ENCODE results near the gene CDKN1B. TPM values are rescaled to one million over a fixed set of nuclear protein-coding genes. Genes with fewer than 3 reads are reported as not detected.

CDKN1B gene
- total and polyA plus RNA-seq, 2 donors: 71.0 to 103 TPM

DNA sequence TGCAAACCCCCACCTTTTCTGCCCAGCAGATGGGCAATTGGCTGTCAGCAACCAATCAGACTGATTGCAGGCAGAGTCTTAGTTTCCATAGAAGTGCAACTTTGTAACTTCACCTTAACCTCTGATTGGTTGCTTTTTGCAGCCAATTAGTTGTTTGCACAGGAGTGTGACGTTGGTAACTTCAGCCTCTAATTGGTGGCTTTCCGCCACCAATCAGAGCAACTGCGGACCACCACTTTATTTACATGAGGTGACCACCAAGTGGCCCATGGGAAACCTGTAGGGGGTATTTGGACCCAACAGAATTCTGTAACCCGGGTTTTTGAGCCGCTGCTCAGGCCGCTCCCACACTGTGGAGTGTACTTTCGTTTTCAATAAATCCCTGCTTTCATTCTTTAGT is 32.3 kb downstream of the CDKN1B start:
- Histone ChIP-seq H3K27ac (ENCODE audit: low read depth in 1 of 2, low read length in 1 of 2) (no peak overlapping the region), H3K36me3 (ENCODE audit: control insufficient read depth in 2 of 2, insufficient read depth in 2 of 2, low read length in 1 of 2) (peaks cover 28 to 32% of the 10 kb centered on the region in 2 donors), H3K9me3 (ENCODE audit: control insufficient read depth in 2 of 2, insufficient read depth in 1 of 2, low read length in 1 of 2) (no peaks in the 10 kb centered on the region), H3K4me3 (ENCODE audit: low read length in 2 of 2) (no peak overlapping the region), H3K27me3 (ENCODE audit: control insufficient read depth in 2 of 2, insufficient read depth in 1 of 2, low read length in 1 of 2) (no peaks in the 10 kb centered on the region), H3K4me1 (ENCODE audit: control insufficient read depth in 2 of 2, insufficient read depth in 2 of 2, low read length in 2 of 2) (no peaks in the 10 kb centered on the region)
- no peak for DNase-seq (ENCODE audit: low read depth in 6 of 9, low spot score in 9 of 9)
- WGBS: 97% methylated on average over 7 of the region's 7 CpGs

GRCh38 chr12:12755923-12756322 is 38.8 kb downstream of the CDKN1B start:
- WGBS: 94% methylated on average over 5 of the region's 5 CpGs
- H3K27me3 ChIP-seq (ENCODE audit: control insufficient read depth in 2 of 2, insufficient read depth in 1 of 2, low read length in 1 of 2): no peaks in the 10 kb centered on the region
- H3K36me3 ChIP-seq (ENCODE audit: control insufficient read depth in 2 of 2, insufficient read depth in 2 of 2, low read length in 1 of 2): peaks cover 6 to 12% of the 10 kb centered on the region in 2 donors
- peaks cover 0 to 3% of the 10 kb centered on the region in 2 donors for H3K4me1 ChIP-seq (ENCODE audit: control insufficient read depth in 2 of 2, insufficient read depth in 2 of 2, low read length in 2 of 2)
- no peak overlapping the region for H3K27ac ChIP-seq (ENCODE audit: low read depth in 1 of 2, low read length in 1 of 2)
- DNase-seq (ENCODE audit: low read depth in 6 of 9, low spot score in 9 of 9): no peak
- no peaks in the 10 kb centered on the region for H3K9me3 ChIP-seq (ENCODE audit: control insufficient read depth in 2 of 2, insufficient read depth in 1 of 2, low read length in 1 of 2)
- H3K4me3 ChIP-seq (ENCODE audit: low read length in 2 of 2): no peak overlapping the region

GRCh38 chr12:12757121-12757520 is 40.0 kb downstream of the CDKN1B start:
- DNase-seq (ENCODE audit: low read depth in 6 of 9, low spot score in 9 of 9): peak in 1 of 9 donors; percentile 7
- 35% methylated on average over 2 of the region's 2 CpGs for WGBS
- Histone ChIP-seq H3K9me3 (ENCODE audit: control insufficient read depth in 2 of 2, insufficient read depth in 1 of 2, low read length in 1 of 2) (no peaks in the 10 kb centered on the region), H3K27ac (ENCODE audit: low read depth in 1 of 2, low read length in 1 of 2) (no peak overlapping the region), H3K4me3 (ENCODE audit: low read length in 2 of 2) (no peak overlapping the region), H3K36me3 (ENCODE audit: control insufficient read depth in 2 of 2, insufficient read depth in 2 of 2, low read length in 1 of 2) (peaks cover 4 to 7% of the 10 kb centered on the region in 2 donors), H3K4me1 (ENCODE audit: control insufficient read depth in 2 of 2, insufficient read depth in 2 of 2, low read length in 2 of 2) (peaks cover 0 to 3% of the 10 kb centered on the region in 2 donors), H3K27me3 (ENCODE audit: control insufficient read depth in 2 of 2, insufficient read depth in 1 of 2, low read length in 1 of 2) (no peaks in the 10 kb centered on the region)

DNA sequence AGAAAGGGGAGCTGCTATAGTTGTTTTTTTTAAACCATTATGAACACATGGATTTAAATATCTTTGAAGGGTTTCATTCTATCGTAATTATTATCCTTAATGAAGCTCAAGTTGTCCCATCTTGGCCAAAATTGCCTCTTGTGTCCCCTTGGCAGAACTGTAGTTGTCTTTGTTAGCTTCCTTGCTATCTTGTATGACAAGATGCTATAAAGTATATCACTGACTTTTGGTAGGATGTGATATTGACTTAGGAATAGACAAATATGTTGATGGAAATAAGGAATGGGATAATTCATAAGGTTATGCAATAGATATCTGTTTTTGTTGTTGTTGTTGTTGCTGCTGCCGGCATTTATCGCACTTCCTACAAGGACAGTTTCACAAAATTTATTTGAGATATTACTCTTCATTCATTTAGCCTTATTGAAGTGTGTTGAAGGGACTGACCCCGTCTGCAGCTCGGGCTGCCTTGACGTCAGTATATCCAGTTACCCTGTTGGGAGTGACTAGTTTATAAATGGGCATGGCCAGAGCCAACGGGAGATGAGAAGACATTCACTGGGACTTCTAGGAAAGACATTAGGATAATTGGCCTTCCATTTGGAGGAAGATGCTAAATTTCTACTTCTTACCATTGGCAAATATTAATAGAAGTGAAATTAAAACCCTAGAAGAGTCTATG is 42.2 kb downstream of the CDKN1B start:
- no peaks in the 10 kb centered on the region for H3K9me3 ChIP-seq (ENCODE audit: control insufficient read depth in 2 of 2, insufficient read depth in 1 of 2, low read length in 1 of 2)
- H3K4me3 ChIP-seq (ENCODE audit: low read length in 2 of 2): no peak overlapping the region
- peaks cover 0 to 3% of the 10 kb centered on the region in 2 donors for H3K4me1 ChIP-seq (ENCODE audit: control insufficient read depth in 2 of 2, insufficient read depth in 2 of 2, low read length in 2 of 2)
- 97% methylated on average over 7 of the region's 7 CpGs for WGBS
- no peaks in the 10 kb centered on the region for H3K27me3 ChIP-seq (ENCODE audit: control insufficient read depth in 2 of 2, insufficient read depth in 1 of 2, low read length in 1 of 2)
- H3K36me3 ChIP-seq (ENCODE audit: control insufficient read depth in 2 of 2, insufficient read depth in 2 of 2, low read length in 1 of 2): peaks cover 7% of the 10 kb centered on the region in 2 donors
- DNase-seq (ENCODE audit: low read depth in 6 of 9, low spot score in 9 of 9): no peak
- no peak overlapping the region for H3K27ac ChIP-seq (ENCODE audit: low read depth in 1 of 2, low read length in 1 of 2)

GRCh38 chr12:12764824-12765223 is 47.7 kb downstream of the CDKN1B start:
- H3K36me3 ChIP-seq (ENCODE audit: control insufficient read depth in 2 of 2, insufficient read depth in 2 of 2, low read length in 1 of 2): peaks cover 0 to 7% of the 10 kb centered on the region in 2 donors

DNA sequence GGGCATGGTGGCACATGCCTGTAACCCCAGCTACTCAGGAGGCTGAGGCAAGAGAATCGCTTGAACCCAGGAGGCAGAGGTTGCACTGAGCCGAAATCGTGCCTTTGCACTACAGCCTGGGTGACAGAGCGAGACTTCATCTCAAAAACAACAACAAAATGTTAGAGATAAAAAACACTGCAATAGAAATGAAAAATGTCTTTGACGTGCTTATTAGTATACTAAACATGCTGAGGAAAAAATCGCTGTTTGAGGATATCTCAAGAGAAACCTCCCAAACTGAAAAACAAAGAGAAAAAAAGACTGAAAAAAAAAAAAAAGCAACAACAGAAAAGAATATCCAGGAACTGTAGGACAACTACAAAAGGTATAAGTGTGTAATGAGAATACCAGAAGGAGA is 53.1 kb downstream of the CDKN1B start:
- no peaks in the 10 kb centered on the region for H3K27me3 ChIP-seq (ENCODE audit: control insufficient read depth in 2 of 2, insufficient read depth in 1 of 2, low read length in 1 of 2)
- peaks cover 3 to 7% of the 10 kb centered on the region in 2 donors for H3K9me3 ChIP-seq (ENCODE audit: control insufficient read depth in 2 of 2, insufficient read depth in 1 of 2, low read length in 1 of 2)
- no peak for DNase-seq (ENCODE audit: low read depth in 6 of 9, low spot score in 9 of 9)
- H3K27ac ChIP-seq (ENCODE audit: low read depth in 1 of 2, low read length in 1 of 2): no peak overlapping the region
- WGBS: 98% methylated on average over 6 of the region's 6 CpGs
- H3K36me3 ChIP-seq (ENCODE audit: control insufficient read depth in 2 of 2, insufficient read depth in 2 of 2, low read length in 1 of 2): no peaks in the 10 kb centered on the region
- H3K4me1 ChIP-seq (ENCODE audit: control insufficient read depth in 2 of 2, insufficient read depth in 2 of 2, low read length in 2 of 2): no peaks in the 10 kb centered on the region
- no peak overlapping the region for H3K4me3 ChIP-seq (ENCODE audit: low read length in 2 of 2)

More at GRCh38 chr12:12764824-12765223, 47.7 kb downstream of the CDKN1B start:
- H3K9me3 ChIP-seq (ENCODE audit: control insufficient read depth in 2 of 2, insufficient read depth in 1 of 2, low read length in 1 of 2): peaks cover 2% of the 10 kb centered on the region in 2 donors
- no peak for DNase-seq (ENCODE audit: low read depth in 6 of 9, low spot score in 9 of 9)
- no peaks in the 10 kb centered on the region for H3K27me3 ChIP-seq (ENCODE audit: control insufficient read depth in 2 of 2, insufficient read depth in 1 of 2, low read length in 1 of 2)
- no peak overlapping the region for H3K4me3 ChIP-seq (ENCODE audit: low read length in 2 of 2)
- no peaks in the 10 kb centered on the region for H3K4me1 ChIP-seq (ENCODE audit: control insufficient read depth in 2 of 2, insufficient read depth in 2 of 2, low read length in 2 of 2)
- no peak overlapping the region for H3K27ac ChIP-seq (ENCODE audit: low read depth in 1 of 2, low read length in 1 of 2)

Other genes starting within 250 kb of the CDKN1B start
- 19.1 TPM for gene DUSP16, start 154.5 kb upstream of the CDKN1B start, total RNA-seq
- gene DUSP16, start 154.5 kb upstream of the CDKN1B start, polyA plus RNA-seq: 18.2 TPM
- gene CREBL2, start 105.5 kb upstream of the CDKN1B start, total RNA-seq: 20.7 TPM
- gene CREBL2, start 105.5 kb upstream of the CDKN1B start, polyA plus RNA-seq: 29.3 TPM
- gene GPR19, start 21.2 kb upstream of the CDKN1B start, total RNA-seq: 2.4 TPM
- gene GPR19, start 21.2 kb upstream of the CDKN1B start, polyA plus RNA-seq: 2.4 TPM
- gene APOLD1, start 68.3 kb downstream of the CDKN1B start, total RNA-seq: 5.2 TPM
- 13.9 TPM for gene APOLD1, start 68.3 kb downstream of the CDKN1B start, polyA plus RNA-seq
- gene DDX47, start 96.0 kb downstream of the CDKN1B start, total RNA-seq: 56.0 TPM
- 49.4 TPM for gene DDX47, start 96.0 kb downstream of the CDKN1B start, polyA plus RNA-seq
- gene GPRC5A, start 174.2 kb downstream of the CDKN1B start, total RNA-seq: 0.09 TPM
- 1.1 TPM for gene GPRC5A, start 174.2 kb downstream of the CDKN1B start, polyA plus RNA-seq
- not detected for gene GPRC5D, start 234.8 kb downstream of the CDKN1B start, total RNA-seq
- gene GPRC5D, start 234.8 kb downstream of the CDKN1B start, polyA plus RNA-seq: 0.05 TPM

Measured in thymus (tissue), 11 donors.